Stimulated activated CD8-positive, alpha-beta memory T cell treated with anti-CD3 and anti-CD28 coated beads, Interleukin-7, amount 100 ng/mL, for 48 hours (primary cell): Measurements from ENCODE around the gene SORCS2.

ENCODE experiments used
- DNase-seq, 2 donors: peaks; one replicate each; pipeline ENCODE4 v3.0.0-alpha.2; 2020; ENCODE audit warnings: low read depth in 1 of 2; ENCODE audit errors: extremely low read depth in 1 of 2

Gene SORCS2

GRCh38 chr4:7762376-7763030 lies 570.2 kb downstream of the SORCS2 start:
- no peak for DNase-seq

DNA sequence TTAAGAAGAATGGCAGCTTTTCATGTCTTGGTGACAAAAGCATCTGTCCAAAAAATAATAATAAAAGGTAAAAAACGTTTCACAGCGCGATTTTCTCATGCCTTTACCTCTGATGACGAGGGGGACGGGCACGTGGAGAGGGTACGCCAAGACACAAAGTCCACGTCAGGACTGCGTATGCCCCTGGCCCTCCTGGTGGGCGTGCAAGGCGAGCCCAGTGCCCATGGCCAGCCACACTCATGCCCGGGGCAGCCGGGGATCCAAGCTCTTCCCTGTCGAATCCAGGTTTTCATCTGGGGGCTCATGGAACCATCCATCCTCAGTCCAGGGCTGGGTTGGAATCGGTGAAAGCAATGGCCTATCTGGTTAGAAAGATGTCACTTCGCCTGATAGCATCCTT lies 570.8 kb downstream of the SORCS2 start:
- no peak for DNase-seq

DNA sequence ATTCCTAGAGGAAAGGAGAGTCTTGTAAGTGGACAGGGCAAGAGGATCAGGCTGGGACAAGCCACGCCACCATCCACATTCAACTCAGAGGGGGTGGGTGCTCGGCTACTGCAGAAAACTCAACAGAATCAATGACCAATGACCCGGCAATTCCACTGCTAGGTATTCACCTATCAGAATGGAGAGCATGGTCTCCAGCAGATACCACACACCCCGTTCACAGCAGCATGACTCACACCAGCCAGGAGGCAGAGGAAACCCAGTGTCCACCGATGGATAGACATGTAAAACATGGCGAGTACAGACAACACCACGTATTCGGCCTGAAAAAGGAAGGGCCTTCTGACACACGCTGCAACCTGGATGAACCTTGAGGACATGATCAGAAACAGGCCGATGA lies 571.5 kb downstream of the SORCS2 start:
- DNase-seq, result no peak

- DNase-seq, result no peak
These were observed 572.1 kb downstream of the SORCS2 start for GRCh38 chr4:7764466-7764865.

GRCh38 chr4:7765666-7766065 lies 573.3 kb downstream of the SORCS2 start:
- DNase-seq, result no peak

DNA sequence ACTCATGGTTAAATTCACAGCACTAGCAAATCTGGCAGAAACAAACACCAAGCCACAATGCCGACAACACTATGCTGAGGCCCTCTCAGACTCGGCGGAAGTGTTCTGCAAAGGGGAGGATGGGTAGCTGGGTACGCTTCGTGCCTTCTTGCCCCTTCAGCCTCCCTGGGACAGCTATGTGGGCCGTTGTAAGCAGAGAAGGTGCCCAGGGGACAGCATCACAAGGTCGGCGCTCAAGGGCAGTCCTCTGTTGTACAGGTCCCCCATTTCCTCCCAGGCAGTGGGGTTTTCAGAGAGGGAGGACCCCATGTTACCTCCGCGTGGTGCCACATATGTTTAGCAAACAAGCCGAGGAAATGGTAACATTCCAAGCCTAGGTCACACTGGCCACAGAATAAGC lies 573.7 kb downstream of the SORCS2 start:
- DNase-seq, result no peak

DNA sequence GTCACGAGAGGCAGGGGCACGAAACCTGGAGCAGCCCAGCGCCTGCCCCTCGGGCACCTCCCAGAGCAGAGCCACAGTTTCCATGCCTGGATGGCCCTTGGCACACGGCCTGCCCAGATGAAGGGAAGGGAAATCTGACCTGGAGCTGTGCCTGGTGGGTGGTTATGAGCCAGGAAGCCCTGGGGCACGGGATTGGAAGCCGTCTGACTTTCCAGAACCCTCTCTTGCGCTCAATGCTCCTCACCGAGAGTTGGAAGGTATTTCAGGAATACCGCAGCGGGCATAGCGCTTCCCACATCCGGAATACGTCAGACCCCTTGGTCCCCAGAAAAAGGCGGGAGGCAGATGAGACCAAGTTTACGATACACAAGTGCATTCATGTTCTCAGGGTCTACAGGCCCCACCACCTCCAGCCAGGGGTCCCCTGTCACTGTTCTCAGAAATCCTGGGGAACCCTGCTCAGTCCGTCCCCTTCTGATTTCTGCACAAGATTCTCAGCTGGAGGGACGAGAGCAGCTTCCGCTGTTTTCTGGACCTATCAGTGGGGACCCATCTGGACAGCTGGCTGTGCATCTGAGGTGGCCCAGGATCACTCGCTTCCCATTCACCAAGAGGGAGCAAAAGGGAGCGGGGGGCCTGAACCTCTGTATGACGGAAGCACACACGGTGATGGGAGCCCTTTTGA lies 574.5 kb downstream of the SORCS2 start:
- no peak for DNase-seq

DNA sequence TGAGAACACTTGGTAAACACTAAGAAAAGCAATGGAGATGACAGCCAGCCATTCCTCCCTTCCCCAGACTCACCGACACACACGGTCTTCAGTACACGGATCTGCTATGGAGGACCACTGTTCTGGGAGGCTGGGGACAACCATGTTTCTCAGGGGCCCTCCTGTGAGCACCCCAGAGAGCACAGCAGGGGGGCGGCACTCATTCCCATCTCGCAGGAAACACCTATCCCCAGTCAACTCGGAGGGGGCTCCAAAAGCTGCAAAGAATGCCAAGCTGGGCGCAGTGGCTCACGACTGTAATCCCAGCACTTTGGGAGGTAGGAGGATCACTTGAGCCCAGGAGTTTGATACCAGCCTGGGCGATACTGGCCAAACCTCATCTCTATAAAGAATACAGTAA lies 575.2 kb downstream of the SORCS2 start:
- no peak for DNase-seq

- no peak for DNase-seq
These were observed 575.6 kb downstream of the SORCS2 start for GRCh38 chr4:7767966-7768365.

DNA sequence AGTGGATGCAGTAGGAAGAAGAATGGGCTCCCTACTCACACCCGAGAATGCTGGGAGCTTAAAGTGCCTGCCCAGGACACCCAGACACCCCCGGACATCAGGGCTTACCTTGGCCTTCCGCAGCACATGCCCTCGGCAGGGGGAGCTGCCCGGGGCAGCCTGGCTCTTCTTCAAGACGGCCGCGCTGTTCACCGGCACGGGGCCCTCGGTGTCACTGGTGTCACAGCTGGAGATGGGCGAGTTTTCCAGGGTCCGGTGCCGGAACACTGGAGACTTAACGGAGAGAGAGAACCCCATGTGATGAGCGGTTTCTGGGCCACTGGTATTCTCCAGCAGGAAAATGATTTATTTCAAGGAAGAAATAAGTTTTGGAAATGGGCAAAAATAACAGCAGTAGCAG lies 576.4 kb downstream of the SORCS2 start:
- no peak for DNase-seq

GRCh38 chr4:7769396-7770223 lies 577.3 kb downstream of the SORCS2 start:
- DNase-seq, result no peak

GRCh38 chr4:7770224-7771050 lies 578.1 kb downstream of the SORCS2 start:
- no peak for DNase-seq

DNA sequence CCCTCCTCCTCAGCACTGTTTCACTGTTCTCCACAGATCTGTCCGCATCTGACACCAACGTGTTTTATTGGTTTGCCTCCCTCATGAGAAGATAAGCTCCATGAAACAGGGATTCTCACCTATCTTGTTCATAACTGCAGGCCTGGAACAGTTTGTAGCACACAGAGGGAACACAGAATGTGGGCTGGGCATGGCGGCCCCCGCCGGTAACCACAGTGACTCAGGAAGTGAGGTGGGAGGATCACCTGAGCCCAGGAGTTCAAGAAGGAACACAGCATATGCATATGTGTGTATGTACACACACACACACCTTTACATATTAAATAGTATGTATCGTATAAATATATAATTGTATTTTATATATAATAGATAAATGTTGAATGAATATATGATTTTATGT lies 578.7 kb downstream of the SORCS2 start:
- no peak for DNase-seq

DNA sequence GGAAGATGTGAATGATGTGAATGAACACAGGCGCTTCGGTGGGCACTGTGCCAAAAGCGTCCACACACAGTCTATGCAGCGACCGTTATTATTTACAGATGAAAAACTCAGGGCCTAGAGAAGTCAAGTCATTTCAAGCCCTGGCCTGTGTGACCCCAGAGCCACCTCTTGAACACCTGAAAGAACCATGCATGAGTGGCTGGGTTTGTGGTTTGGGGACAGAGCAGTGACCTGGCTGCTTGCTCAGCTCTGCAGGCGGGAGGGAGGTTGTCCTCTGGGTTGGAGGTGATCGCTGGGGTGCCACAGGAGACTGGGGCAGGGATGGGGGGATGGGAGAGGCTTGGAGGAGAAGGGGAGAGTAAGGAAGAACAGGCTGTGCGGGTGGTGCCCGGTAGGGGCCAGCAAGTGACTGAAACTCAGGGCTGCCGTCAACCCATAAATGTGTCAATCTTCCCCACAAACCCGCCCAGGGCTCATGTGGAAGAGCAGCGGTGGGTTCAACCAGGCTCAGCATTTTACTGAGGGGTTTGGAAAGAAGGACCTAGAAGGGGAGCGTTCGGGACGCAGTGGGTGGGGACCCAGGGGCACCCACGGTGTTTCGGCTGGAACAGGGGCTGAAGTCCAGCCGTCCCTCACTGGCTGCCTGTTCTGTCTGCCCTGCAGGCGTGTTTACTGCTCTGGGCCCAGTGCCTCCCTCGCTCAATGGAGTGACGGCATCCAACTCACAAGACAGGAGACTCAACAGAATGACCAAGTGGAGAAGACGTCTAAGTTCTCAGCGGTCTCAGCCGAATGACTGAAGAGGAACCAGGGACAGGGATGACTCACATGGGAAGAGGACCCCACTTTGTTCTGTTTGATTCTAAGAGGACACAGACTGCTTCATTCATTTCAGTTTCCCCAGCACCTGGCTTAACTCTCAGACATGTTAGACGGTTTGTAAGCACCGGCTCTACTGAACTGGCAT lies 579.5 kb downstream of the SORCS2 start:
- DNase-seq, result no peak

GRCh38 chr4:7772711-7773385 lies 580.5 kb downstream of the SORCS2 start:
- no peak for DNase-seq

DNA sequence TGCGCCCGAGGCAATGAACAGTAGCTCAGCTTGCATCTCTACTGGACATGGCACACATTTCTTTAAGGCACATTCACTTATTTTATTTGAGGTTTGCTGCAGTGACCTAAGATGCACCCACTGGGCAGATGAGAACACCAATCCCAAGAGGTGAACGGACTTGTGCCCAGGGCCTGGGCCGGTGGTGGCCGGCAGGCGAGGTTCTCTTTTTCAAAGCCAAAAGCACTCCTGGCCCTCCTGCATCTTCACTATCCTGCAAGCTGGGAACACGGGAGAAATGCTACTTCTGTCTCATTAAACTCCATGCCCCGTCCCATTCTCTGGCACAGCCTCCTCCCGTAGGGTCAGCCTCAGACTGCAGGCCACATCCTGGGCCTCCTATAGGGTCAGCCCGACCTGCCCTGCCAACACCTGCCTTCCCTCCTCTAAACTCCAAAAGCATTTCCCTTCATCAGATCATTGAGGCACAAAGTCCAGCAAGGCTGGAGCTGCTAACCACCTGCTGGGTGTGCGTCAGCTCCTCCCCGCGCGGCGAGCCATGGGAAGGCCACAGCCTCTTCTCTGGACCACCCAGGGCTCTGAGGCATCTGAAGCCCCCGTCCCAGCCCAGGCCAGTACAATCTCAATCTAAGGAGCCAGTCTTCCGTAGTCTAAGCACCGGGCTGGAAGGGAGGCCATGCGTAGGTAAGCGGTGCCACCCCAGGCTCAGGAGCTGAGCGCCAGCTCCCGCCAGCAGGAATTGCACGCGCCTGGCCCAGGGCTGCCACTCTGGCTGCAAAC lies 581.3 kb downstream of the SORCS2 start:
- DNase-seq, result no peak

DNA sequence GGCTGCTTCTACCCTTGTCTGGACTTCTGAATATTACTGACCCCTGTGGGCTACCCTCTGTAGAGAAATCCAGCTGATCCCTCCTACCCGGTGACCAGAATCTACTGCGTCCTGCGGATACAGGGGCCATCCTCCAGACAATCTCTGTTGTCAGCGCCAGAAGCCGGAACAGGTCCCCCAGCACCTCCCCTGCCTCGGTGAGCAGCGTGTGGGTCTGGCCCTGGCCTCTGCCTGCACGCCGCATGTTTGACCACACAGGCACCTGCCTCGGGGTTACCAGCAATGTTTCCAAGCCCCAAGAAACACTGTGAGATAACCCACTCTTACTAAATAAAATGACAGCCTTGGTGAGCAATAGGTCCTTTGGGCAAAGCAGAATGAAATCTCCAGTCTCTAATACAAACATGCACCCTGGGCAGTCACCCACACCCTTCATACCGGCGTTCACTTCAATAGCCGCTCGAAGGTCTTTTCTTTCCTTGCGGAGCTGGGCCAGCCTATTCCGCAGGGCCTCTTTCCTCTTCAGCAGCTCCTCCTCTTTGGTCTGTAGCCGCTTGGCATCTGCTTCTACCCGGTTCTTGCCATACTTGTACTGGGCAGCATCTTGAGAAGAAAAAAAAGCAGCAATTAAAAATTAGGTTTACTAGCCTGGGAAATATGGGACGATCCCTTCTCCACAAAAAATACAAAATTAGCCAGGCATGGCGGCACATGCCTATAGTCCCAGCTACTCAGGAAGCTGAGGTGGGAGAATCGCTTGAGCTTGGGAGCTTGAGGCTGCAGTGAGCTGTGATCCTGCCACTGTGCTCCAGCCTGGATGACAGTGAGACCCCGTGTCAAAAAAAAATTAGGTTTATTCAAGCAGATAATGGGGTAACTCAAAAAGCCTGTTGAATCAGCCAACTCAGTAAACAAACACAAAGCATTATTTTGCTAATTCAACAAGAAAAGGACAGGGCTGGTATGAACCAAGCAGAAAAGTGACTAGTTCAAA lies 582.3 kb downstream of the SORCS2 start:
- no peak for DNase-seq
